Body of pancreas (tissue), 4 donors: ENCODE data around the gene ADGRL3.
"Not testable (repeated sequence)": the region's sequence is repeated elsewhere in the genome, so short reads cannot be mapped to it uniquely, and the experiment has no call there.

Experiments used
- CTCF ChIP-seq, 7 experiments: fragments of 450-650 bp in 4 of 7; fragments of 200-600 bp in 3 of 7; sonication (generic) in 3 of 7; IDR thresholded peaks; one replicate each; pipeline ENCODE4 v1.5.1; 2016 to 2019; ENCODE audit warnings: antibody characterized with exemption in 7 of 7
- POLR2A ChIP-seq, 3 donors: fragments of 450-650 bp; IDR thresholded peaks; one replicate each; pipeline ENCODE4 v1.6.1; 2016; ENCODE audit warnings: antibody characterized with exemption in 3 of 3, mild to moderate bottlenecking in 2 of 3

GRCh38 chr4:61759885-61760284, 559.8 kb downstream of the ADGRL3 start:
- TF ChIP-seq POLR2A, CTCF (IDR thresholded peaks at IDR 0.05): not testable (repeated sequence)
